ENCODE measurements around the gene TMEM272. TPM values are rescaled to one million over a fixed set of nuclear protein-coding genes. Genes with fewer than 3 reads are reported as not detected.

TMEM272 gene
- total RNA-seq, 4 donors from 2014 or later: not detected

GRCh38 chr13:51814071-51814470, 30.9 kb downstream of the TMEM272 start:
- H3K27ac ChIP-seq (replicated peaks in 1 of 4): no peak overlapping the region
- TF ChIP-seq POLR2AphosphoS5 (IDR thresholded peaks at IDR 0.05) (no peak), EP300 (IDR thresholded peaks at IDR 0.05) (no peak), CTCF (IDR thresholded peaks at IDR 0.05) (no peak), POLR2A (IDR thresholded peaks at IDR 0.05; ENCODE audit: low read depth) (no peak)
- 98% methylated on average over 2 of the region's 2 CpGs for WGBS
- intact Hi-C loops (cut with DNase I): loop anchor here (5.0 to 10.0 kb wide), 2 partner anchors 191 to 313 kb away; partner anchors contain the start of gene NEK5
- peaks cover 14 to 16% (median 15%) of the 10 kb centered on the region in 4 donors for H3K4me1 ChIP-seq
- no peaks in the 10 kb centered on the region for H3K27me3 ChIP-seq
- H3K9me3 ChIP-seq: no peaks in the 10 kb centered on the region
- H3K4me3 ChIP-seq: no peak overlapping the region
- DNase-seq (ENCODE audit: extremely low spot score): no peak
- no peaks in the 10 kb centered on the region for H3K36me3 ChIP-seq

GRCh38 chr13:51811920-51812451, 33.0 kb downstream of the TMEM272 start:
- 65% methylated on average over 3 of the region's 4 CpGs for WGBS
- Histone ChIP-seq H3K36me3 (no peaks in the 10 kb centered on the region), H3K27me3 (no peaks in the 10 kb centered on the region), H3K27ac (replicated peaks in 1 of 4) (peak overlapping the region in 1 of 4 donors; percentile 14), H3K4me1 (peaks cover 9 to 12% (median 11%) of the 10 kb centered on the region in 4 donors), H3K4me3 (no peak overlapping the region), H3K9me3 (no peaks in the 10 kb centered on the region)
- TF ChIP-seq EP300 (IDR thresholded peaks at IDR 0.05): no peak
- TF ChIP-seq POLR2AphosphoS5 (IDR thresholded peaks at IDR 0.05): no peak
- TF ChIP-seq CTCF (IDR thresholded peaks at IDR 0.05): no peak
- no peak for TF ChIP-seq POLR2A (IDR thresholded peaks at IDR 0.05; ENCODE audit: low read depth)
- DNase-seq (ENCODE audit: extremely low spot score): no peak
- intact Hi-C loops (cut with DNase I): loop anchor here (5.0 to 10.0 kb wide), 2 partner anchors 193 to 315 kb away; partner anchors contain the start of gene NEK5

GRCh38 chr13:51811046-51811445, 33.9 kb downstream of the TMEM272 start:
- no peaks in the 10 kb centered on the region for H3K36me3 ChIP-seq
- H3K27me3 ChIP-seq: no peaks in the 10 kb centered on the region
- H3K27ac ChIP-seq (replicated peaks in 1 of 4): no peak overlapping the region
- no peak overlapping the region for H3K4me3 ChIP-seq
- TF ChIP-seq POLR2AphosphoS5 (IDR thresholded peaks at IDR 0.05) (no peak), EP300 (IDR thresholded peaks at IDR 0.05) (no peak), CTCF (IDR thresholded peaks at IDR 0.05) (no peak), POLR2A (IDR thresholded peaks at IDR 0.05; ENCODE audit: low read depth) (no peak)
- no peak for DNase-seq (ENCODE audit: extremely low spot score)
- 71% methylated on average over 10 of the region's 12 CpGs for WGBS
- no peaks in the 10 kb centered on the region for H3K9me3 ChIP-seq
- intact Hi-C loops (cut with DNase I): loop anchor here (5.0 to 10.0 kb wide), 2 partner anchors 194 to 316 kb away; partner anchors contain the start of gene NEK5
- peaks cover 9 to 15% (median 12%) of the 10 kb centered on the region in 4 donors for H3K4me1 ChIP-seq

GRCh38 chr13:51808811-51809210, 36.2 kb downstream of the TMEM272 start:
- intact Hi-C loops (cut with DNase I): no loop called here
- Histone ChIP-seq H3K27me3 (no peaks in the 10 kb centered on the region), H3K36me3 (no peaks in the 10 kb centered on the region)

More at GRCh38 chr13:51808811-51809210, 36.2 kb downstream of the TMEM272 start:
- no peak overlapping the region for H3K4me3 ChIP-seq
- H3K4me1 ChIP-seq: peaks cover 0 to 23% (median 17%) of the 10 kb centered on the region in 4 donors
- no peak for TF ChIP-seq POLR2A (IDR thresholded peaks at IDR 0.05; ENCODE audit: low read depth)
- TF ChIP-seq EP300 (IDR thresholded peaks at IDR 0.05): no peak
- no peak for TF ChIP-seq CTCF (IDR thresholded peaks at IDR 0.05)
- TF ChIP-seq POLR2AphosphoS5 (IDR thresholded peaks at IDR 0.05): no peak
- DNase-seq (ENCODE audit: extremely low spot score): no peak
- H3K27ac ChIP-seq (replicated peaks in 1 of 4): no peak overlapping the region
- H3K9me3 ChIP-seq: no peaks in the 10 kb centered on the region

All from esophagus muscularis mucosa (tissue), 4 donors.